K562 (cell line): Measurements from ENCODE around the gene OR10D3. TPM values are rescaled to one million over a fixed set of nuclear protein-coding genes. Genes with fewer than 3 reads are reported as not detected.

Experiments
- ATF7 ChIP-seq: fragments of 450-650 bp; IDR thresholded peaks from 2 replicates; pipeline ENCODE4 v1.7.1; 2014; ENCODE audit warnings: mild to moderate bottlenecking, moderate library complexity
- CHAMP1 ChIP-seq: fragments of 450-650 bp; IDR thresholded peaks from 2 replicates; pipeline ENCODE4 v1.6.1; 2016; ENCODE audit warnings: mild to moderate bottlenecking
- CREM ChIP-seq: IDR thresholded peaks from 2 replicates; pipeline ENCODE4 v1.6.1; 2014; ENCODE audit warnings: antibody characterized with exemption, low read depth
- HMG20A ChIP-seq: fragments of 450-650 bp; formaldehyde crosslinking; conservative IDR thresholded peaks from 2 replicates; pipeline ENCODE4 v1.4.0; 2020; ENCODE audit warnings: mild to moderate bottlenecking, mixed read lengths
- HMGXB4 ChIP-seq: sonication (generic); formaldehyde crosslinking; IDR thresholded peaks from 2 replicates; pipeline ENCODE4 v1.8.1; 2023; ENCODE audit warnings: mild to moderate bottlenecking, missing genetic modification reagents
- KLF1 ChIP-seq: fragments of 450-650 bp; IDR thresholded peaks from 2 replicates; pipeline ENCODE4 v1.6.1; 2016; ENCODE audit warnings: missing genetic modification characterization, missing compliant biosample characterization
- MAFF ChIP-seq: IDR thresholded peaks from 2 replicates; pipeline ENCODE4 v1.6.1; 2012; ENCODE audit warnings: low read length, improper control_type of control experiment
- OTX1 ChIP-seq: fragments of 450-650 bp; formaldehyde crosslinking; IDR thresholded peaks from 2 replicates; pipeline ENCODE4 v1.4.0; 2022; ENCODE audit warnings: mild to moderate bottlenecking
- PML ChIP-seq: IDR thresholded peaks from 2 replicates; pipeline ENCODE4 v1.6.1; 2012; ENCODE audit warnings: low read length, inconsistent platforms
- POLR2H ChIP-seq: IDR thresholded peaks from 2 replicates; pipeline ENCODE4 v1.6.1; 2016; ENCODE audit warnings: missing genetic modification characterization, low read depth, mild to moderate bottlenecking, control low read depth, missing compliant biosample characterization, moderate library complexity
- SPI1 ChIP-seq: IDR thresholded peaks from 2 replicates; pipeline ENCODE4 v1.6.1; 2011; ENCODE audit warnings: low read depth, low read length, control low read depth, borderline replicate concordance
- TAL1 ChIP-seq: fragments of 450-650 bp; IDR thresholded peaks from 2 replicates; pipeline ENCODE4 v1.6.1; 2016; ENCODE audit warnings: mild to moderate bottlenecking
- TCF3 ChIP-seq: sonication (generic); formaldehyde crosslinking; IDR thresholded peaks from 2 replicates; pipeline ENCODE4 v1.4.0; 2020; ENCODE audit warnings: mild to moderate bottlenecking, missing genetic modification reagents
- ZNF224 ChIP-seq: sonication (generic); formaldehyde crosslinking; IDR thresholded peaks from 2 replicates; pipeline ENCODE4 v1.8.0; 2022; ENCODE audit warnings: mild to moderate bottlenecking, missing genetic modification reagents
- ZNF695 ChIP-seq: fragments of 450-650 bp; formaldehyde crosslinking; IDR thresholded peaks from 2 replicates; pipeline ENCODE4 v1.4.0; 2020; ENCODE audit warnings: mild to moderate bottlenecking, moderate library complexity
- ZNF780A ChIP-seq: fragments of 250-450 bp; sonication (Bioruptor Pico); IDR thresholded peaks from 2 replicates; pipeline ENCODE4 v1.5.0; 2021; ENCODE audit warnings: mild to moderate bottlenecking
- ZNF830 ChIP-seq: fragments of 250-450 bp; sonication (Bioruptor Pico); IDR thresholded peaks from 2 replicates; pipeline ENCODE4 v1.5.0; 2021; ENCODE audit warnings: mild to moderate bottlenecking
- polyA plus RNA-seq, 8 experiments: library from polyadenylated mRNA; depleted of rRNA in 4 of 8; stranded (reverse) in 5 of 8; unstranded in 3 of 8; fragments of >200 nt; fragmentation: Nextera tagmentation in 2 of 8; fragmentation: Illumina TruSeq in 1 of 8; extraction: Ambion mirVana in 2 of 8; extraction: Trizol in 1 of 8; gene quantifications; 2 replicates each; pipeline versions ENCODE4 v1.2.1 to v1.2.3, GENCODE V29; 2011 to 2014; ENCODE audit warnings: inconsistent platforms in 1 of 8, missing spikeins in 1 of 8
- total RNA-seq, 7 experiments: library from RNA; depleted of rRNA in 6 of 7; stranded (reverse); fragments of >200 nt in 6 of 7; fragmentation: Illumina TruSeq in 2 of 7; extraction: Trizol in 2 of 7; gene quantifications; 2 replicates each; pipeline versions ENCODE4 v1.2.1 to v1.2.3, GENCODE V29; 2011 to 2021; ENCODE audit warnings: low replicate concordance in 1 of 7
- TF ChIP-seq, protein P1 (sequence below): fragments of 150-350 bp; conservative IDR thresholded peaks from 2 replicates; pipeline ENCODE4 v1.6.1; 2014; ENCODE audit warnings: low read length
- TF ChIP-seq, protein P2 (sequence below): sonication (generic); formaldehyde crosslinking; IDR thresholded peaks from 2 replicates; pipeline ENCODE4 v1.8.1; 2023; ENCODE audit warnings: mild to moderate bottlenecking, missing genetic modification reagents
- TF ChIP-seq, protein P3 (sequence below): fragments of 250-450 bp; sonication (Bioruptor Pico); IDR thresholded peaks from 2 replicates; pipeline ENCODE4 v1.6.1; 2021; ENCODE audit warnings: mild to moderate bottlenecking

OR10D3 gene
- total and polyA plus RNA-seq, 9 of the 15 experiments (the other 6 are each of a cell fraction or from before 2014, with no cell fraction given): 0.07 to 2.9 (median 0.80) TPM; not detected in 1

DNA sequence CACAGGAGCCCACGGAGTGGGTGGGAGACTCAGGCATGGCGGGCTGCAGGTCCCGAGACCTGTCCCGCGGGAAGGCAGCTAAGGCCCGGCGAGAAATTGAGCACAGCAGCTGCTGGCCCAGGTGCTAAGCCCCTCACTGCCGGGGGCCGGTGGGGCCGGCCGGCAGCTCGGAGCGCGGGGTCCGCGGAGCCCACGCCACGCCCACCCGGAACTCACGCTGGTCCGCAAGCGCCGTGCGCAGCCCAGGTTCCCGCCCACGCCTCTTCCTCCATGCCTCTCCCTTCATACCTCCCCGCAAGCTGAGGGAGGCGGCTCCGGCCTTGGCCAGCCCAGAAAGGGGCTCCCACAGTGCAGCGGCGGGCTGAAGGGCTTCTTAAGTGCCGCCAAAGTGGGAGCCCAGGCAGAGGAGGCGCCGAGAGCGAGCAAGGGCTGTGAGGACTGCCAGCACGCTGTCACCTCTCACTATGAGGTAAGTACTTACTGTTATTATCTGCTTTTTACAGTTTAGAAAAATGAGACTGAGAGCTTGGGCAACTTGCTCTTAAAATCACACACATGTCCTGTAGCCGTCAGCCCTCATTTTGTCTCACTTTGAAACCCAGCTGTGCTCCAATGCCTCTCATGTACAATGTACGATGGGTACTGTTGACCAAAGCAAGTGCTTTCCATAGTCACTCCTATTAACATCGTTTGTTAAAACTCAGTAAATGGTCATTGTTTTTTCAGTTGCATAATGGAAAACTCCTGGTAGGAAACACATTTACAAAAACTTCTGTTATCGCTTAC, 12.2 kb upstream of the OR10D3 start (continued):
- TF ChIP-seq, protein P1, sequence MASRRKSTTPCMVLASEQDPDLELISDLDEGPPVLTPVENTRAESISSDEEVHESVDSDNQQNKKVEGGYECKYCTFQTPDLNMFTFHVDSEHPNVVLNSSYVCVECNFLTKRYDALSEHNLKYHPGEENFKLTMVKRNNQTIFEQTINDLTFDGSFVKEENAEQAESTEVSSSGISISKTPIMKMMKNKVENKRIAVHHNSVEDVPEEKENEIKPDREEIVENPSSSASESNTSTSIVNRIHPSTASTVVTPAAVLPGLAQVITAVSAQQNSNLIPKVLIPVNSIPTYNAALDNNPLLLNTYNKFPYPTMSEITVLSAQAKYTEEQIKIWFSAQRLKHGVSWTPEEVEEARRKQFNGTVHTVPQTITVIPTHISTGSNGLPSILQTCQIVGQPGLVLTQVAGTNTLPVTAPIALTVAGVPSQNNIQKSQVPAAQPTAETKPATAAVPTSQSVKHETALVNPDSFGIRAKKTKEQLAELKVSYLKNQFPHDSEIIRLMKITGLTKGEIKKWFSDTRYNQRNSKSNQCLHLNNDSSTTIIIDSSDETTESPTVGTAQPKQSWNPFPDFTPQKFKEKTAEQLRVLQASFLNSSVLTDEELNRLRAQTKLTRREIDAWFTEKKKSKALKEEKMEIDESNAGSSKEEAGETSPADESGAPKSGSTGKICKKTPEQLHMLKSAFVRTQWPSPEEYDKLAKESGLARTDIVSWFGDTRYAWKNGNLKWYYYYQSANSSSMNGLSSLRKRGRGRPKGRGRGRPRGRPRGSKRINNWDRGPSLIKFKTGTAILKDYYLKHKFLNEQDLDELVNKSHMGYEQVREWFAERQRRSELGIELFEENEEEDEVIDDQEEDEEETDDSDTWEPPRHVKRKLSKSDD: no peak
- TF ChIP-seq CHAMP1: peak; percentile 35; the same call in 1 of the 2 replicates
- TF ChIP-seq, protein P2, sequence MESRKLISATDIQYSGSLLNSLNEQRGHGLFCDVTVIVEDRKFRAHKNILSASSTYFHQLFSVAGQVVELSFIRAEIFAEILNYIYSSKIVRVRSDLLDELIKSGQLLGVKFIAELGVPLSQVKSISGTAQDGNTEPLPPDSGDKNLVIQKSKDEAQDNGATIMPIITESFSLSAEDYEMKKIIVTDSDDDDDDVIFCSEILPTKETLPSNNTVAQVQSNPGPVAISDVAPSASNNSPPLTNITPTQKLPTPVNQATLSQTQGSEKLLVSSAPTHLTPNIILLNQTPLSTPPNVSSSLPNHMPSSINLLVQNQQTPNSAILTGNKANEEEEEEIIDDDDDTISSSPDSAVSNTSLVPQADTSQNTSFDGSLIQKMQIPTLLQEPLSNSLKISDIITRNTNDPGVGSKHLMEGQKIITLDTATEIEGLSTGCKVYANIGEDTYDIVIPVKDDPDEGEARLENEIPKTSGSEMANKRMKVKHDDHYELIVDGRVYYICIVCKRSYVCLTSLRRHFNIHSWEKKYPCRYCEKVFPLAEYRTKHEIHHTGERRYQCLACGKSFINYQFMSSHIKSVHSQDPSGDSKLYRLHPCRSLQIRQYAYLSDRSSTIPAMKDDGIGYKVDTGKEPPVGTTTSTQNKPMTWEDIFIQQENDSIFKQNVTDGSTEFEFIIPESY (CRISPR knock-in tag): no peak
- TF ChIP-seq MAFF: no peak
- TF ChIP-seq ZNF224 (CRISPR knock-in tag): no peak
- TF ChIP-seq, protein P3, sequence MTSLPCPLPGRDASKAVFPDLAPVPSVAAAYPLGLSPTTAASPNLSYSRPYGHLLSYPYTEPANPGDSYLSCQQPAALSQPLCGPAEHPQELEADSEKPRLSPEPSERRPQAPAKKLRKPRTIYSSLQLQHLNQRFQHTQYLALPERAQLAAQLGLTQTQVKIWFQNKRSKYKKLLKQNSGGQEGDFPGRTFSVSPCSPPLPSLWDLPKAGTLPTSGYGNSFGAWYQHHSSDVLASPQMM (CRISPR knock-in tag): no peak
- no peak for TF ChIP-seq HMGXB4 (CRISPR knock-in tag)
- no peak for TF ChIP-seq TCF3 (CRISPR knock-in tag)
- TF ChIP-seq ZNF780A (CRISPR knock-in tag): no peak
- peak; percentile 72; the same call in 1 of the 2 replicates for TF ChIP-seq ATF7
- TF ChIP-seq HMG20A (CRISPR knock-in tag): no peak
- TF ChIP-seq KLF1 (tag): 0 out of 2 replicates have a peak, but pooled peaks have one; percentile 67
- no peak for TF ChIP-seq PML
- no peak for TF ChIP-seq OTX1 (CRISPR knock-in tag)
- TF ChIP-seq ZNF830 (CRISPR knock-in tag): no peak; the same call in 1 of the 2 replicates
- TF ChIP-seq ZNF695 (CRISPR knock-in tag): no peak
- no peak for TF ChIP-seq TAL1
- no peak for TF ChIP-seq SPI1
- peak; percentile 72 for TF ChIP-seq CREM
- peak; percentile 75 for TF ChIP-seq POLR2H (tag)
